Measurements from ENCODE around the gene FCAR.
"Not testable (repeated sequence)": the region's sequence is repeated elsewhere in the genome, so short reads cannot be mapped to it uniquely, and the experiment has no call there.

The FCAR gene

GRCh38 chr19:54873990-54874389 is at the start of gene FCAR:
Gene FCAR (plus strand): TSS chr19:54874235. CDS start chr19:54874290, 55 bp downstream.
- no peak for DNase-seq

GRCh38 chr19:54824416-54824815 is 49.6 kb upstream of the FCAR start:
- not testable (repeated sequence) for DNase-seq

- not testable (repeated sequence) for DNase-seq
Measured at GRCh38 chr19:54825326-54825725, 48.7 kb upstream of the FCAR start.

GRCh38 chr19:54828064-54828463 is 46.0 kb upstream of the FCAR start:
- DNase-seq: not testable (repeated sequence)

GRCh38 chr19:54832496-54832895 is 41.5 kb upstream of the FCAR start, which contains the start of gene KIR2DS4:
Gene KIR2DS4 (plus strand): TSS chr19:54832676.
- not testable (repeated sequence) for DNase-seq

GRCh38 chr19:54835126-54835525 is 38.9 kb upstream of the FCAR start:
- DNase-seq: not testable (repeated sequence)

- DNase-seq: not testable (repeated sequence)
Measured at GRCh38 chr19:54837522-54837921, 36.5 kb upstream of the FCAR start.

GRCh38 chr19:54843171-54843570 is 30.9 kb upstream of the FCAR start:
- not testable (repeated sequence) for DNase-seq

GRCh38 chr19:54850061-54850640 is 23.9 kb upstream of the FCAR start, which contains the start of gene KIR3DL2:
Gene KIR3DL2 (plus strand): TSS chr19:54850443. CDS start chr19:54850476, 33 bp downstream.
- not testable (repeated sequence) for DNase-seq

GRCh38 chr19:54850930-54851329 is 23.1 kb upstream of the FCAR start:
- DNase-seq: no peak

GRCh38 chr19:54851353-54851752 is 22.7 kb upstream of the FCAR start:
- DNase-seq: no peak

- DNase-seq: not testable (repeated sequence)
Measured at GRCh38 chr19:54855241-54855640, 18.8 kb upstream of the FCAR start.

GRCh38 chr19:54858476-54858875 is 15.6 kb upstream of the FCAR start:
- DNase-seq: not testable (repeated sequence)

- DNase-seq: not testable (repeated sequence)
Measured at GRCh38 chr19:54859421-54859820, 14.6 kb upstream of the FCAR start.

GRCh38 chr19:54863459-54863858 is 10.6 kb upstream of the FCAR start:
- DNase-seq: not testable (repeated sequence)

GRCh38 chr19:54871696-54872095 is 2.3 kb upstream of the FCAR start:
- DNase-seq: no peak

- DNase-seq: no peak
Measured at GRCh38 chr19:54875506-54875905, 1.5 kb downstream of the FCAR start.

GRCh38 chr19:54877471-54877870 is 3.4 kb downstream of the FCAR start:
- no peak for DNase-seq

- DNase-seq: no peak
Measured at GRCh38 chr19:54881884-54882283, 7.8 kb downstream of the FCAR start.

GRCh38 chr19:54882758-54883157 is 8.7 kb downstream of the FCAR start:
- no peak for DNase-seq

GRCh38 chr19:54883228-54883627 is 9.2 kb downstream of the FCAR start:
- no peak for DNase-seq

GRCh38 chr19:54888239-54888638 is 14.2 kb downstream of the FCAR start:
- no peak for DNase-seq

GRCh38 chr19:54889566-54889965 is 15.5 kb downstream of the FCAR start:
- no peak for DNase-seq

GRCh38 chr19:54893406-54893805 is 19.4 kb downstream of the FCAR start:
- DNase-seq: no peak

GRCh38 chr19:54894106-54894505 is 20.1 kb downstream of the FCAR start:
- not testable (repeated sequence) for DNase-seq

Data from GOT3 (cell line).